Right lobe of liver (tissue), 6 donors: Measurements from ENCODE around the gene KIF26A. TPM values are rescaled to one million over a fixed set of nuclear protein-coding genes. Genes with fewer than 3 reads are reported as not detected.

Experiments used
- ATAC-seq, 4 donors: fragments of 200-7000 bp; cut with Tn5 transposase; one replicate each; pipeline ENCODE4 v1.9.1; 2020; ENCODE audit warnings: mild to moderate bottlenecking in 4 of 4, moderate library complexity in 4 of 4
- DNase-seq, 3 donors: peaks; one replicate each; pipeline ENCODE4 v3.0.0-alpha.2; 2020
- H3K27ac ChIP-seq, 3 donors: fragments of 200-600 bp; one replicate each; pipeline ENCODE4 v1.8.0; 2022
- H3K27me3 ChIP-seq, 2 donors: fragments of 200-600 bp; one replicate each; pipeline ENCODE4 v1.8.0; 2022
- H3K36me3 ChIP-seq, 4 donors: fragments of 200-600 bp; sonication (generic) in 1 of 4; one replicate each; pipeline versions ENCODE4 v1.5.1 to v1.8.0; 2017 to 2022; ENCODE audit warnings: control low read depth in 1 of 4
- H3K4me1 ChIP-seq, 4 donors: fragments of 200-600 bp; sonication (generic) in 1 of 4; one replicate each; pipeline versions ENCODE4 v1.5.1 to v1.8.0; 2017 to 2022; ENCODE audit warnings: control low read depth in 1 of 4
- H3K4me3 ChIP-seq, 3 donors: fragments of 200-600 bp; one replicate each; pipeline ENCODE4 v1.8.0; 2022
- H3K9me3 ChIP-seq, 4 donors: fragments of 200-600 bp; sonication (generic) in 1 of 4; one replicate each; pipeline versions ENCODE4 v1.5.1 to v1.8.0; 2017 to 2022; ENCODE audit warnings: control low read depth in 1 of 4
- POLR2A ChIP-seq: fragments of 450-650 bp; IDR thresholded peaks from one replicate; pipeline ENCODE4 v1.6.1; 2017; ENCODE audit warnings: antibody characterized with exemption, mild to moderate bottlenecking
- WGBS: methylation state at CpG from one replicate; pipeline ENCODE4 v1.1.6; 2018; ENCODE audit warnings: low coverage, low lambda C conversion rate; ENCODE audit not compliant: insufficient coverage; ENCODE audit errors: missing lambda C conversion rate; 5-methylcytosine and 5-hydroxymethylcytosine counted together
- intact Hi-C, 2 donors: fragments of 100-400 bp; cut with DNase I; formaldehyde crosslinking; loops; one replicate each; pipeline versions ENCODE4 v1.11.2 to v1.14.1; 2022
- total RNA-seq, 6 experiments: library from RNA; depleted of rRNA in 2 of 6; stranded (reverse); fragments of >200 nt in 2 of 6; fragmentation: NEBNext Ultra II Directional in 3 of 6; extraction: Animal tissue kit (Norgen Biotek cat#: 25700) in 3 of 6; gene quantifications; one replicate each; pipeline versions ENCODE4 v1.1.0 to v1.2.4, GENCODE V29; 2016 to 2023
- TF ChIP-seq, protein P1 (sequence below), 4 donors: fragments of 200-600 bp in 3 of 4; fragments of 450-650 bp in 1 of 4; IDR thresholded peaks; one replicate each; pipeline versions ENCODE4 v1.5.1 to v1.8.0; 2016 to 2022; ENCODE audit warnings: antibody characterized with exemption in 4 of 4, mild to moderate bottlenecking in 2 of 4
- donor health status: DM: no; HTN: yes; CAD: no.
- donor health status: DM: no; HTN: no; CAD: no.
- donor health status: DM: no; HTN: no; CAD: no.
- donor health status: DM: no; HTN: yes; CAD: no.
- donor health status: DM: no; HTN: yes; CAD: no.

KIF26A gene
- total RNA-seq, 6 experiments from 2014 or later: 0.79 to 1.5 (median 1.1) TPM

DNA sequence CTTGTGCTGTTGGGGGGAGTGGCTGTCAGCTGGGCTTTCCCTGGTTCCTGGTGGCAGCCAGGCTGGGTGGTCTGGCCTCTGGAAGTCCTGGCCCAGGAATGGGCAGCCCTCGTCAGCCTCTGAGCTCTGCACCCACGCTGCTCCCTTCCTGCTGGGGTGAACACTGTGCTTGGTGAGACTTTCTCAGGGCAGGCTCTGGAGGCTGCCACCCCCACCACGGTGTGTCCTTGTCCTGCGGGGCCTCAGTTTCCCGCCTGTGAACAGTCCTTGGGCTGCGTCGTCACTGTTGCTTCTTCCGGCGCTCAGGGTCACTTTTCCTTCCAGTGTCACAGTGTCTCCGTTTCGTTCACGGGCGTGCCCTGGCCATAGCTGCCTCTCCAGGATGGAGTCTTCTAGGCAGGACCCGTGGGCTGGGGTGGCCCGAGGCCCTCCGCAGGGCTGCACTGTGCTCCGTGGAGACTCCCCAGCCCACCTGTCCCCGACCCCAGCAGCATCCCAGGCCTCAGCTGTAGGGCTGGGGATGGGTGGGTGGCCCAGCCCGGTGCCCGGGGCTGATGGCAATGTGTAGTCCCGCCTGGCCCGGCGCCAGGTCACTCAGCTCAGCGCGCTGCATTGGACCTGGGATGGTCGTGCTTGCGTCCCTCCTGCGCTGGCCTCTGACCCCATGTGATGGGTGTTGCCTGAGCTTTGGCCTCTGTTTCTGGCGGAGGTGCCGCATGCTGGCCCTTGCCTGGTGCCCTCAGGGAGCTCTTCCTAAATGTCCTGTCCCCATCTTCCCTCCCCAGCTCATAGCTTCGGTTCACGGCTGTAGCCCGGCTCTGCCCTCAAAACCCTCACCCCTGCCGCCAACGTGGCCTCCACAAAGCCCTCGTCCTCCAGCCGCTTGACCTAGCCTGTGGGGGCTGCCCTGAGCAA is 6.8 kb downstream of the KIF26A start:
- Histone ChIP-seq H3K4me3 (no peak overlapping the region), H3K27ac (no peak overlapping the region), H3K36me3 (no peaks in the 10 kb centered on the region), H3K4me1 (no peaks in the 10 kb centered on the region), H3K27me3 (no peaks in the 10 kb centered on the region), H3K9me3 (no peaks in the 10 kb centered on the region)
- ATAC-seq: no peak
- 85% methylated on average over 8 of the region's 37 CpGs for WGBS
- DNase-seq: peak in 2 of 3 donors; percentile 20 to 50
- intact Hi-C loops: loop anchor here in 1 of 2 donors (5.0 kb wide), 1 partner anchor 422 kb away; no protein-coding TSS in a partner anchor
- TF ChIP-seq, protein P1, sequence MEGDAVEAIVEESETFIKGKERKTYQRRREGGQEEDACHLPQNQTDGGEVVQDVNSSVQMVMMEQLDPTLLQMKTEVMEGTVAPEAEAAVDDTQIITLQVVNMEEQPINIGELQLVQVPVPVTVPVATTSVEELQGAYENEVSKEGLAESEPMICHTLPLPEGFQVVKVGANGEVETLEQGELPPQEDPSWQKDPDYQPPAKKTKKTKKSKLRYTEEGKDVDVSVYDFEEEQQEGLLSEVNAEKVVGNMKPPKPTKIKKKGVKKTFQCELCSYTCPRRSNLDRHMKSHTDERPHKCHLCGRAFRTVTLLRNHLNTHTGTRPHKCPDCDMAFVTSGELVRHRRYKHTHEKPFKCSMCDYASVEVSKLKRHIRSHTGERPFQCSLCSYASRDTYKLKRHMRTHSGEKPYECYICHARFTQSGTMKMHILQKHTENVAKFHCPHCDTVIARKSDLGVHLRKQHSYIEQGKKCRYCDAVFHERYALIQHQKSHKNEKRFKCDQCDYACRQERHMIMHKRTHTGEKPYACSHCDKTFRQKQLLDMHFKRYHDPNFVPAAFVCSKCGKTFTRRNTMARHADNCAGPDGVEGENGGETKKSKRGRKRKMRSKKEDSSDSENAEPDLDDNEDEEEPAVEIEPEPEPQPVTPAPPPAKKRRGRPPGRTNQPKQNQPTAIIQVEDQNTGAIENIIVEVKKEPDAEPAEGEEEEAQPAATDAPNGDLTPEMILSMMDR (IDR thresholded peaks at IDR 0.05): no peak
- TF ChIP-seq POLR2A: no peak

DNA sequence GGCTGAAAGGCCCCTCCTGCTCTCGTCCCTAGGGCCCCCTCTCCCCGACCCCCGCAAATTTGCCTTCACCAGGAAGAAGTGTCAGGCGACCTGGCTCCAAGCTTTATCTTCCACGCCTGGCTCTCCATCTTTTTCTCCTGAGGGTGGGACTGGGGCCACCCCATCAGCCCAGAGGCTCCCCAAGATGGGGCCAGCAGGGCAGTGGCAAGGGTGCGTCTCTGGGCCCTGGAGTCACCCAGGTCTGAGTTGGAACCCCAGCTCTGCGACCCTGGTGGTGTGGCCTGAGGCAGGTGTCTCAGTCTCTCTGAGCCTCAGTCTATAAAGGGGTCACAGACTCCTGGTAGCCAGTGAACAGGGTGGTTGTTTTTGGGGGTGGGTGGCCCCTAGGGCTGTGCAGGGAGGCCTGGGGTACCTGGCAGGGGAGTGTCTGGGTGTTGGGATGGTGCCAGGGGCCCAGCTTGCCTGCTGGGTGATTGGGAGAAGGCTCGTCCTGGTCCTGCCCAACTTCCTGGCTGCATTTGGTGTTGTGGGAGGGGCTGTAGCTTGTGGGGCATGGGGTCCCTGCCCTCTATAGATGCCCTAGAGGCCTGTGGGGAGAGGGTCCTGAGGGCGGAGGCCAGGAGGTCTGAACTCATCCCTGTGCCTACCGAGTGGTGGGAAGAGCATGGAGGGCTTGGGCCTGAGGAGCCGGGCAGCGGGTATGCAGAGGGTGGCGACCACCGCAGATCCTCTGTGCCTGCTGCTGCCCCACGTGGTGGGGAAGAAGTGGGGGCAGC is 7.6 kb downstream of the KIF26A start:
- ATAC-seq (no peak), DNase-seq (peak in 2 of 3 donors; percentile 19 to 44)
- Histone ChIP-seq H3K36me3 (no peaks in the 10 kb centered on the region), H3K4me1 (peaks cover 0 to 3% (median 0%) of the 10 kb centered on the region in 4 donors), H3K27me3 (no peaks in the 10 kb centered on the region), H3K27ac (no peak overlapping the region), H3K9me3 (no peaks in the 10 kb centered on the region), H3K4me3 (no peak overlapping the region)
- intact Hi-C loops: no loop called here
- TF ChIP-seq, protein P1 (IDR thresholded peaks at IDR 0.05): no peak
- TF ChIP-seq POLR2A: no peak
- WGBS: 64% methylated on average over 6 of the region's 15 CpGs

DNA sequence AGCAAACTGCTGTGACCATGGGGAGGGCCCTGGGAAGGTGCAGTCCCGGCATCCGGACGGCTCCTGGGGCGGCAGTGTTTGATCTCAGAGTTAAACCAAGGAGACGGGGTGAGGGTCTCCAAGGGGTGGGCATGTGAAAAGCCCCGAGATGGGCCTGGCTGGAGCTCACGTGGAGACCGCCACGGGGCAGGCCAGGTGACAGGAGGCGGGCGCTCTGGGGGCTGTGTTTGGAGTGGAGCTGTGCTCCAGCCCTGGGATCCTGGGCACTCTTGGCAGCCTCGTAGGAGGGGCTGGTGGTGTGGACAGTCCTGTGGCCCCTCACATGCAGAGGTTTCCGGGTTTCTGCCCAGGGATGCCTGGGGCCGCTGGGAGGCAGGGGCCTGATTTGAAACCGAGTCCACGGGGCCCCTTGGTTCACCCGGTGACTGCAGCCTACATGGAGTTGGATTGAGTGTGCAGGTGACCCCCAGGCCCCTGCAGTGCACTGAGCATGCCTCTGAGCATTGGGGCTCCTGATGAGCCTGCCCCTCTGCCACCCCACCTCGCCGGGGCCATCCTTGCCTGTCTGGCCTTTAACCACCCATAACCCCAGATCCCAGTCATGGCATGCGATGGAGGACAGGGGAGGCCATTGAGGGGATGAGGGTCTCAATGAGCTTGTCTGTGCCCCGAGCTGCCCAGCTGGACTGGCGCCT is 8.4 kb downstream of the KIF26A start:
- ATAC-seq: no peak

More for the DNA sequence above, 8.4 kb downstream of the KIF26A start:
- TF ChIP-seq, protein P1 (IDR thresholded peaks at IDR 0.05): no peak
- TF ChIP-seq POLR2A: no peak
- Histone ChIP-seq H3K9me3 (no peaks in the 10 kb centered on the region), H3K4me3 (no peak overlapping the region), H3K27ac (no peak overlapping the region), H3K27me3 (no peaks in the 10 kb centered on the region), H3K36me3 (no peaks in the 10 kb centered on the region), H3K4me1 (peaks cover 0 to 3% (median 0%) of the 10 kb centered on the region in 4 donors)
- intact Hi-C loops: no loop called here
- peak in 1 of 3 donors; percentile 41 for DNase-seq
- WGBS: 40% methylated on average over 1 of the region's 22 CpGs
